K562 (cell line): ENCODE data around the gene CCDC117. TPM values are rescaled to one million over a fixed set of nuclear protein-coding genes. Genes with fewer than 3 reads are reported as not detected.

ENCODE experiments used
- BRF1 ChIP-seq: IDR thresholded peaks from 3 replicates; pipeline ENCODE4 v1.6.1; 2011; ENCODE audit warnings: borderline replicate concordance, mild to moderate bottlenecking; ENCODE audit not compliant: insufficient read length; ENCODE audit errors: extremely low read depth
- FIP1L1 ChIP-seq: fragments of 200-400 bp; formaldehyde crosslinking; IDR thresholded peaks from 2 replicates; pipeline ENCODE4 v1.6.1; 2018; ENCODE audit warnings: mild to moderate bottlenecking, low read depth, low read length; ENCODE audit not compliant: poor library complexity, severe bottlenecking
- HSF4 ChIP-seq: fragments of 250-450 bp; sonication (Bioruptor Pico); IDR thresholded peaks from 2 replicates; pipeline ENCODE4 v2.1.2; 2022; ENCODE audit warnings: mild to moderate bottlenecking, moderate library complexity, borderline replicate concordance
- PHF21A ChIP-seq: fragments of 450-650 bp; IDR thresholded peaks from 2 replicates; pipeline ENCODE4 v1.6.1; 2017; ENCODE audit warnings: low read depth, borderline replicate concordance
- TAF15 ChIP-seq: fragments of 200-400 bp; formaldehyde crosslinking; IDR thresholded peaks from 2 replicates; pipeline ENCODE4 v1.6.1; 2017; ENCODE audit warnings: mild to moderate bottlenecking, low read depth, low read length, moderate library complexity
- TEAD4 ChIP-seq, 2 experiments: sonication (generic) in 1 of 2; formaldehyde crosslinking in 1 of 2; IDR thresholded peaks; 2 replicates each; pipeline versions ENCODE4 v1.6.1 to v1.8.0; 2012 to 2022; ENCODE audit warnings: borderline replicate concordance in 1 of 2, inconsistent platforms in 1 of 2, low read length in 1 of 2, mild to moderate bottlenecking in 1 of 2, missing genetic modification reagents in 1 of 2
- ZBTB1 ChIP-seq: sonication (generic); formaldehyde crosslinking; IDR thresholded peaks from 2 replicates; pipeline ENCODE4 v1.8.1; 2023; ENCODE audit warnings: missing genetic modification reagents, low read depth, mild to moderate bottlenecking, borderline replicate concordance
- ZNF830 ChIP-seq: fragments of 250-450 bp; sonication (Bioruptor Pico); IDR thresholded peaks from 2 replicates; pipeline ENCODE4 v1.5.0; 2021; ENCODE audit warnings: mild to moderate bottlenecking
- polyA plus RNA-seq, 8 experiments: library from polyadenylated mRNA; depleted of rRNA in 4 of 8; stranded (reverse) in 5 of 8; unstranded in 3 of 8; fragments of >200 nt; fragmentation: Nextera tagmentation in 2 of 8; fragmentation: Illumina TruSeq in 1 of 8; extraction: Ambion mirVana in 2 of 8; extraction: Trizol in 1 of 8; gene quantifications; 2 replicates each; pipeline versions ENCODE4 v1.2.1 to v1.2.3, GENCODE V29; 2011 to 2014; ENCODE audit warnings: inconsistent platforms in 1 of 8, missing spikeins in 1 of 8
- total RNA-seq, 7 experiments: library from RNA; depleted of rRNA in 6 of 7; stranded (reverse); fragments of >200 nt in 6 of 7; fragmentation: Illumina TruSeq in 2 of 7; extraction: Trizol in 2 of 7; gene quantifications; 2 replicates each; pipeline versions ENCODE4 v1.2.1 to v1.2.3, GENCODE V29; 2011 to 2021; ENCODE audit warnings: low replicate concordance in 1 of 7
- TF ChIP-seq, protein P1 (sequence below): fragments of 450-650 bp; IDR thresholded peaks from 2 replicates; pipeline ENCODE4 v1.6.1; 2016; ENCODE audit warnings: mild to moderate bottlenecking
- TF ChIP-seq, protein P2 (sequence below), 2 experiments: fragments of 450-650 bp; conservative IDR thresholded peaks; 2 replicates each; pipeline ENCODE4 v1.6.1; 2017; ENCODE audit warnings: mild to moderate bottlenecking in 2 of 2, moderate library complexity in 2 of 2
- TF ChIP-seq, protein P3 (sequence below), 2 experiments: fragments of 150-350 bp in 1 of 2; IDR thresholded peaks; 2 replicates each; pipeline ENCODE4 v1.6.1; 2012 to 2016; ENCODE audit warnings: low read depth in 2 of 2, low read length in 2 of 2, mild to moderate bottlenecking in 1 of 2, moderate library complexity in 1 of 2
- TF ChIP-seq, protein P4 (sequence below): fragments of 250-450 bp; sonication (Bioruptor Pico); IDR thresholded peaks from 2 replicates; pipeline ENCODE4 v1.5.0; 2021; ENCODE audit warnings: mild to moderate bottlenecking, borderline replicate concordance
- TF ChIP-seq, protein P5 (sequence below): conservative IDR thresholded peaks from 2 replicates; pipeline ENCODE4 v1.6.1; 2011; ENCODE audit warnings: low read depth, mild to moderate bottlenecking, low read length; ENCODE audit not compliant: control insufficient read depth

The CCDC117 gene
- total and polyA plus RNA-seq, 9 of the 15 experiments (the other 6 are each of a cell fraction or from before 2014, with no cell fraction given): 5.7 to 23.3 (median 15.8) TPM

DNA sequence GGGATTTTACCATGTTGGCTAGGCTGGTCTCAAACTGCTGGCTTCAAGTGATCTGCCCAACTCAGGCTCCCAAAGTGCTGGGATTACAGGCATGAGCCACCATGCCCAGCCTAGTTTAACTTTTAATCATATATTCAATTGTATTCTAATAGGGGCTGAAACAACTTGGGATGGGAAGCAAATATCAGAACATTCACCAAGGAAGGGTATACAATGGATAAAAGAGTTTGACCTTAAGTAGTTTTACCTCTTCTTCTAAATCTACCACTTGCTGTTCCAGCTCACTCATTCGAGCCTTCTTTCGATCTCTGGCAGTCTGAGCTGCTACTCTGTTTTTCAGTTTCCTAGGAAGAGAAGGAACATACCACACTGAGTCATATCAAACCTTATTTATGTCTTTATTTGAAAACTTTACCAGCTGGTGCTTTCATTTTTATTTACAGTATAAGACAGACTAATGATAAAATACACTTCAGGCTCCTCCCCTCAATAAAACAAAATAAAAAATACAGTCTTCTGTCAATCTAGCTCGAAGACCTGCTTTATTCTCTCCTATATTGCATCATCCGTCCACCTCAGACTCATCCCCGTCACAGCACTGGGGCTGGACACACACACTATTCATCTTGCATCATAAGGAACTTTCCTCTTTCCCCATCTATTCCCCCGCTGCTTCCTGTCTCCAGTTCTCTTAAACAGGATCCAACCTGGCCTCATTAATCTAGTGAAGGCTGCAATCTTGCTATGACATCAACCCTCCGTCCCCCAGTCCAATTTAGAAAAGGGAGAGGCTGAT is 26.5 kb downstream of the CCDC117 start (continued):
- TF ChIP-seq, protein P1, sequence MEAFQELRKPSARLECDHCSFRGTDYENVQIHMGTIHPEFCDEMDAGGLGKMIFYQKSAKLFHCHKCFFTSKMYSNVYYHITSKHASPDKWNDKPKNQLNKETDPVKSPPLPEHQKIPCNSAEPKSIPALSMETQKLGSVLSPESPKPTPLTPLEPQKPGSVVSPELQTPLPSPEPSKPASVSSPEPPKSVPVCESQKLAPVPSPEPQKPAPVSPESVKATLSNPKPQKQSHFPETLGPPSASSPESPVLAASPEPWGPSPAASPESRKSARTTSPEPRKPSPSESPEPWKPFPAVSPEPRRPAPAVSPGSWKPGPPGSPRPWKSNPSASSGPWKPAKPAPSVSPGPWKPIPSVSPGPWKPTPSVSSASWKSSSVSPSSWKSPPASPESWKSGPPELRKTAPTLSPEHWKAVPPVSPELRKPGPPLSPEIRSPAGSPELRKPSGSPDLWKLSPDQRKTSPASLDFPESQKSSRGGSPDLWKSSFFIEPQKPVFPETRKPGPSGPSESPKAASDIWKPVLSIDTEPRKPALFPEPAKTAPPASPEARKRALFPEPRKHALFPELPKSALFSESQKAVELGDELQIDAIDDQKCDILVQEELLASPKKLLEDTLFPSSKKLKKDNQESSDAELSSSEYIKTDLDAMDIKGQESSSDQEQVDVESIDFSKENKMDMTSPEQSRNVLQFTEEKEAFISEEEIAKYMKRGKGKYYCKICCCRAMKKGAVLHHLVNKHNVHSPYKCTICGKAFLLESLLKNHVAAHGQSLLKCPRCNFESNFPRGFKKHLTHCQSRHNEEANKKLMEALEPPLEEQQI: no peak
- no peak for TF ChIP-seq TEAD4 (IDR thresholded peaks at IDR 0.05; ENCODE audit: low read length)
- no peak for TF ChIP-seq TEAD4 (CRISPR knock-in tag; IDR thresholded peaks at IDR 0.05; ENCODE audit: borderline replicate concordance)
- no peak for TF ChIP-seq ZNF830 (CRISPR knock-in tag)
- TF ChIP-seq HSF4: no peak
- TF ChIP-seq BRF1: no peak
- no peak for TF ChIP-seq TAF15
- TF ChIP-seq, protein P2, sequence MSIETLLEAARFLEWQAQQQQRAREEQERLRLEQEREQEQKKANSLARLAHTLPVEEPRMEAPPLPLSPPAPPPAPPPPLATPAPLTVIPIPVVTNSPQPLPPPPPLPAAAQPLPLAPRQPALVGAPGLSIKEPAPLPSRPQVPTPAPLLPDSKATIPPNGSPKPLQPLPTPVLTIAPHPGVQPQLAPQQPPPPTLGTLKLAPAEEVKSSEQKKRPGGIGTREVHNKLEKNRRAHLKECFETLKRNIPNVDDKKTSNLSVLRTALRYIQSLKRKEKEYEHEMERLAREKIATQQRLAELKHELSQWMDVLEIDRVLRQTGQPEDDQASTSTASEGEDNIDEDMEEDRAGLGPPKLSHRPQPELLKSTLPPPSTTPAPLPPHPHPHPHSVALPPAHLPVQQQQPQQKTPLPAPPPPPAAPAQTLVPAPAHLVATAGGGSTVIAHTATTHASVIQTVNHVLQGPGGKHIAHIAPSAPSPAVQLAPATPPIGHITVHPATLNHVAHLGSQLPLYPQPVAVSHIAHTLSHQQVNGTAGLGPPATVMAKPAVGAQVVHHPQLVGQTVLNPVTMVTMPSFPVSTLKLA (conservative IDR thresholded peaks at IDR 0.05): no peak
- TF ChIP-seq, protein P3, sequence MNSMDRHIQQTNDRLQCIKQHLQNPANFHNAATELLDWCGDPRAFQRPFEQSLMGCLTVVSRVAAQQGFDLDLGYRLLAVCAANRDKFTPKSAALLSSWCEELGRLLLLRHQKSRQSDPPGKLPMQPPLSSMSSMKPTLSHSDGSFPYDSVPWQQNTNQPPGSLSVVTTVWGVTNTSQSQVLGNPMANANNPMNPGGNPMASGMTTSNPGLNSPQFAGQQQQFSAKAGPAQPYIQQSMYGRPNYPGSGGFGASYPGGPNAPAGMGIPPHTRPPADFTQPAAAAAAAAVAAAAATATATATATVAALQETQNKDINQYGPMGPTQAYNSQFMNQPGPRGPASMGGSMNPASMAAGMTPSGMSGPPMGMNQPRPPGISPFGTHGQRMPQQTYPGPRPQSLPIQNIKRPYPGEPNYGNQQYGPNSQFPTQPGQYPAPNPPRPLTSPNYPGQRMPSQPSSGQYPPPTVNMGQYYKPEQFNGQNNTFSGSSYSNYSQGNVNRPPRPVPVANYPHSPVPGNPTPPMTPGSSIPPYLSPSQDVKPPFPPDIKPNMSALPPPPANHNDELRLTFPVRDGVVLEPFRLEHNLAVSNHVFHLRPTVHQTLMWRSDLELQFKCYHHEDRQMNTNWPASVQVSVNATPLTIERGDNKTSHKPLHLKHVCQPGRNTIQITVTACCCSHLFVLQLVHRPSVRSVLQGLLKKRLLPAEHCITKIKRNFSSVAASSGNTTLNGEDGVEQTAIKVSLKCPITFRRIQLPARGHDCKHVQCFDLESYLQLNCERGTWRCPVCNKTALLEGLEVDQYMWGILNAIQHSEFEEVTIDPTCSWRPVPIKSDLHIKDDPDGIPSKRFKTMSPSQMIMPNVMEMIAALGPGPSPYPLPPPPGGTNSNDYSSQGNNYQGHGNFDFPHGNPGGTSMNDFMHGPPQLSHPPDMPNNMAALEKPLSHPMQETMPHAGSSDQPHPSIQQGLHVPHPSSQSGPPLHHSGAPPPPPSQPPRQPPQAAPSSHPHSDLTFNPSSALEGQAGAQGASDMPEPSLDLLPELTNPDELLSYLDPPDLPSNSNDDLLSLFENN (IDR thresholded peaks at IDR 0.05; ENCODE audit: low read depth in 2 of 2, low read length in 2 of 2): no peak
- TF ChIP-seq, protein P4, sequence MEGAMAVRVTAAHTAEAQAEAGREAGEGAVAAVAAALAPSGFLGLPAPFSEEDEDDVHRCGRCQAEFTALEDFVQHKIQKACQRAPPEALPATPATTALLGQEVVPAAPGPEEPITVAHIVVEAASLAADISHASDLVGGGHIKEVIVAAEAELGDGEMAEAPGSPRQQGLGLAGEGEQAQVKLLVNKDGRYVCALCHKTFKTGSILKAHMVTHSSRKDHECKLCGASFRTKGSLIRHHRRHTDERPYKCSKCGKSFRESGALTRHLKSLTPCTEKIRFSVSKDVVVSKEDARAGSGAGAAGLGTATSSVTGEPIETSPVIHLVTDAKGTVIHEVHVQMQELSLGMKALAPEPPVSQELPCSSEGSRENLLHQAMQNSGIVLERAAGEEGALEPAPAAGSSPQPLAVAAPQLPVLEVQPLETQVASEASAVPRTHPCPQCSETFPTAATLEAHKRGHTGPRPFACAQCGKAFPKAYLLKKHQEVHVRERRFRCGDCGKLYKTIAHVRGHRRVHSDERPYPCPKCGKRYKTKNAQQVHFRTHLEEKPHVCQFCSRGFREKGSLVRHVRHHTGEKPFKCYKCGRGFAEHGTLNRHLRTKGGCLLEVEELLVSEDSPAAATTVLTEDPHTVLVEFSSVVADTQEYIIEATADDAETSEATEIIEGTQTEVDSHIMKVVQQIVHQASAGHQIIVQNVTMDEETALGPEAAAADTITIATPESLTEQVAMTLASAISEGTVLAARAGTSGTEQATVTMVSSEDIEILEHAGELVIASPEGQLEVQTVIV: no peak
- TF ChIP-seq PHF21A: no peak
- no peak for TF ChIP-seq FIP1L1
- TF ChIP-seq, protein P5, sequence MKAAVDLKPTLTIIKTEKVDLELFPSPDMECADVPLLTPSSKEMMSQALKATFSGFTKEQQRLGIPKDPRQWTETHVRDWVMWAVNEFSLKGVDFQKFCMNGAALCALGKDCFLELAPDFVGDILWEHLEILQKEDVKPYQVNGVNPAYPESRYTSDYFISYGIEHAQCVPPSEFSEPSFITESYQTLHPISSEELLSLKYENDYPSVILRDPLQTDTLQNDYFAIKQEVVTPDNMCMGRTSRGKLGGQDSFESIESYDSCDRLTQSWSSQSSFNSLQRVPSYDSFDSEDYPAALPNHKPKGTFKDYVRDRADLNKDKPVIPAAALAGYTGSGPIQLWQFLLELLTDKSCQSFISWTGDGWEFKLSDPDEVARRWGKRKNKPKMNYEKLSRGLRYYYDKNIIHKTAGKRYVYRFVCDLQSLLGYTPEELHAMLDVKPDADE: no peak
- no peak for TF ChIP-seq ZBTB1 (CRISPR knock-in tag)
